ENCODE data around the gene PCDHA5.
"Not testable (repeated sequence)": the region's sequence is repeated elsewhere in the genome, so short reads cannot be mapped to it uniquely, and the experiment has no call there.

The PCDHA5 gene

DNA sequence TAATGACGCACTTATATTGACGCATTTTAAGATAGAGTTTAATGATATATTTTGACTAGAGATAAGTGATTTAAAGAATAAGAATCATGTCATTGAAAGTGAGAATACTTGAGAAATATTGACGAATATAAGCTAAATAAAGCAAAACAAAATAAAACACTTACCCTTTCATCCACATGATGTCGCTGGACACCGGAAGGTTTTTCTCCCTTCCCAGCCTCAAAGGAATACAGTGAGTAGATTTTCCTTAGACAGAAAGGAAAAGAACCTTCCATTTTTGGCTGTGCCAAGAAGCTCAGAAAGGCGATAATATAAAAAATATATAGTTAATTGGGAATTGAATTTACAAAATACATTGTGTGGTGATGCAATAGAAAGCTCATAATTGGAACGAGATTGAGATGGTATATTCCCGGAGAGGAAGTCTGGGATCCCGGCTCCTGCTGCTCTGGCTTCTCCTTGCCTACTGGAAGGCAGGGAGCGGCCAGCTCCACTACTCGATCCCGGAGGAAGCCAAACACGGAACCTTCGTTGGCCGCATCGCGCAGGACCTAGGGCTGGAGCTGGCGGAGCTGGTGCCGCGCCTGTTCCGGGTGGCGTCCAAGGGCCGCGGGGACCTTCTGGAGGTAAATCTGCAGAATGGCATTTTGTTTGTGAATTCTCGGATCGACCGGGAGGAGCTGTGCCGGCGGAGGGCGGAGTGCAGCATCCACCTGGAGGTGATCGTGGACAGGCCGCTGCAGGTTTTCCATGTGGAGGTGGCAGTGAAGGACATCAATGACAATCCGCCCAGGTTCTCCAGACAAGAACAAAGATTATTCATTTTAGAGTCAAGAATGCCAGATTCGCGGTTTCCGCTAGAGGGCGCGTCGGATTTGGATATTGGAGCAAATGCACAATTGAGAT lies at the start of gene PCDHA5:
TSS of gene PCDHA5 (plus strand) at position 239 of the 906 bp plus-strand sequence.
- DNase-seq (ENCODE audit: low read depth in 4 of 4, low spot score in 1 of 4): no peak

DNA sequence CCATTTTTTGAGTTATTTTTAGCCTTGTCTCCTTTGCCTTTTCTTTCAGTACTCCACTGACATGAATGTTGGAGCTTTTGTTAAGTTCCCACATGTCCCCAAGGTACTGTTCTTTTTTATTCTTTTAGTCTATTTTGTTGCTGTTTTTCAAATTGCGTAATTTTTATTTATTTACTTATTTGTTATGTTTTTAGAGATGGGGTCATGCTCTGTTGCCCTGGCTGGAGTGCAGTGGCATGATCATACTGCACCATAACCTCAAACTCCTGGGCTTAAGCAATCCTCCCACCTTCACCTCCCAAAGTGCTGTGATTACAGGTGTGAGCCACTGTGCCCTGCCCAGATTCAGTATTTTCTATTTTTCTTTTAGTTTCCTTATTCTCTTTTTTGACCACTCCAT lies 40.9 kb upstream of the PCDHA5 start:
- no peak for DNase-seq (ENCODE audit: low read depth in 4 of 4, low spot score in 1 of 4)

DNA sequence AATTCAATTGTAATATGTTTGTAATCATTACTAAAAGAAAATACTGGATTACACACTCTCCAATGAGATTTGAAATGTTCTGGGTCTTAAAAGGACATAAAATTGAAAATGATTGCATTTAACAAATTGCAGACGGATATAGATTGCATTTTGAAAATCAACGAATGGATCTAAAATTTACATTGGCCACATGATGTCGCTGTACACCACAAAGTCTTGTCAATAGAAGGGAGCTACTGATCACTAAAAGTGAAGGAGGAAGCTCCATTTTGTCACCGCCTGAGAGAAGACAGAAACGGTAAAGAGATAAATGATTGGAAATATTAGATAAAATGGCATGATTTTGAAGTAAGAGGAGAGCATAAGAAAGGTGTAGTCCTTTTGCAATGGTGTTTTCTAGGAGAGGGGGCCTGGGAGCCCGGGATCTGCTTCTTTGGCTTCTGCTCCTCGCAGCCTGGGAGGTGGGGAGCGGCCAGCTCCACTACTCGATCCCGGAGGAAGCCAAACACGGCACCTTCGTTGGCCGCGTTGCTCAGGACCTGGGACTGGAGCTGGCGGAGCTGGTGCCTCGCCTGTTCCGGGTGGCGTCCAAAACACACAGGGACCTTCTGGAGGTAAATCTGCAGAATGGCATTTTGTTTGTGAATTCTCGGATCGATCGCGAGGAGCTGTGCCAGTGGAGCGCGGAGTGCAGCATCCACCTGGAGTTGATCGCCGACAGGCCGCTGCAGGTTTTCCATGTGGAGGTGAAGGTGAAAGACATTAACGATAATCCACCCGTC lies 35.3 kb upstream of the PCDHA5 start, which contains the start of gene PCDHA1:
TSS of gene PCDHA1 (plus strand) at position 236 of the 782 bp plus-strand sequence.
- DNase-seq (ENCODE audit: low read depth in 4 of 4, low spot score in 1 of 4): no peak

DNA sequence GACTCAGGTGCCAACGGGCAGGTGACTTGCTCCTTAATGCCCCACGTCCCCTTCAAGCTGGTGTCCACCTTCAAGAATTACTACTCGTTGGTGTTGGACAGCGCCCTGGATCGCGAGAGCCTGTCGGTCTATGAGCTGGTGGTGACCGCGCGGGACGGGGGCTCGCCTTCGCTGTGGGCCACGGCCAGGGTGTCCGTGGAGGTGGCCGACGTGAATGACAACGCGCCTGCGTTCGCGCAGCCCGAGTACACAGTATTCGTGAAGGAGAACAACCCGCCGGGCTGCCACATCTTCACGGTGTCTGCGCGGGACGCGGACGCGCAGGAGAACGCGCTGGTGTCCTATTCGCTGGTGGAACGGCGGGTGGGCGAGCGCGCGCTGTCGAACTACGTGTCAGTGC lies 34.0 kb upstream of the PCDHA5 start:
- DNase-seq (ENCODE audit: low read depth in 4 of 4, low spot score in 1 of 4): not testable (repeated sequence)

DNA sequence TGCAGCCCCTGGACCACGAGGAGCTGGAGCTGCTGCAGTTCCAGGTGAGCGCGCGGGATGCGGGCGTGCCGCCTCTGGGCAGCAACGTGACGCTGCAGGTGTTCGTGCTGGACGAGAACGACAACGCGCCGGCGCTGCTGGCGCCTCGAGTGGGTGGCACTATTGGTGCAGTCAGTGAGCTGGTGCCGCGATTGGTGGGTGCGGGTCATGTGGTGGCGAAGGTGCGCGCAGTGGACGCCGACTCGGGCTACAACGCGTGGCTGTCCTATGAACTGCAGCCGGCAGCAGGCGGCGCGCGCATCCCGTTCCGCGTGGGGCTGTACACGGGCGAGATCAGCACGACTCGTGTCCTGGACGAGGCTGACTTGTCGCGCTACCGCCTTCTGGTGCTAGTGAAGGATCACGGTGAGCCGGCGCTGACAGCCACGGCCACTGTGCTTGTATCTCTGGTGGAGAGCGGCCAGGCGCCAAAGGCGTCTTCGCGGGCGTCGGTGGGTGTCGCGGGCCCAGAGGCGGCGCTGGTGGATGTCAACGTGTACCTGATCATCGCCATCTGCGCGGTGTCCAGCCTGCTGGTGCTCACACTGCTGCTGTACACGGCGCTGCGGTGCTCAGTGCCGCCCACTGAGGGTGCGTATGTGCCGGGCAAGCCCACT lies 33.4 kb upstream of the PCDHA5 start:
- DNase-seq (ENCODE audit: low read depth in 4 of 4, low spot score in 1 of 4): not testable (repeated sequence)

DNA sequence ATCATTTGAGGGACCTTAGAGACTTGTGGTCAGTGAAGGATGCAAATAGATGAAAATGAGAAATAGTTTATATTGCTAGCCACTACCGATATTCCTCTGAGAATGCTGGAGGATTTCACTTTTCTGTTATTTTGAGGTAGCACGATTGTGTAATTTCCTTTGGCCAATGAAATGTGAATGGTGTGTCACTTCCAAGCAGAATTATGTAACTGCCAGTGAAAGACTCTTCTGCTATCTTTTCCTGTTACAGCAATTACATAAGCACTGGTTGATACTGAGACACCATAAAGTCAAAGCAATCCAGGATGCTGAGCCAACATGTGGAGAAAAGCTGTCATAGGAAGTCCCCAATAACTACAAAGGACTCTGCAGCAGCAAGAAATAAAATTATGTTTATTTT lies 30.3 kb upstream of the PCDHA5 start:
- DNase-seq (ENCODE audit: low read depth in 4 of 4, low spot score in 1 of 4): no peak

DNA sequence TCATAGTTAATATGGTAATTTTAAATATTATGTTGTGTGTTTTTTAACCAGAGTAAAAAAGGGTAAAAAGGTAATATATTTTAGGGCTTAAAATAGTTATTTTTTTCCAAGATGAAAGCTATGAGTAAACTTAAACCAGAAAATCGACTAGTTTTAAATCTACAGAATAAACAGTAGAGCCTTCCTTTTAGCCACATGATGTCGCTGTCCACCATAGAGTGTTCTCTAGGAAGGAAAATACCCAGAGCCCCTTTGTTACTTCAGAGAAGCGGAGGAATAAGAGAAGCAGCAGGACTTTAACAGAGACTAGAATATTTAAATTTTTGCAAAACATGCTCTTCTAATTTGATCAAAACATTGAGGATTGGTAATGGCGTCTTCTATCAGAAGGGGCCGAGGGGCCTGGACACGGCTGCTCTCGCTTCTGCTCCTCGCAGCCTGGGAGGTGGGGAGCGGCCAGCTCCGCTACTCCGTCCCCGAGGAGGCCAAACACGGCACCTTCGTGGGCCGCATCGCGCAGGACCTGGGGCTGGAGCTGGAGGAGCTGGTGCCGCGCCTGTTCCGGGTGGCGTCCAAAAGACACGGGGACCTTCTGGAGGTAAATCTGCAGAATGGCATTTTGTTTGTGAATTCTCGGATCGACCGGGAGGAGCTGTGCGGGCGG lies 26.7 kb upstream of the PCDHA5 start, which contains the start of gene PCDHA2:
TSS of gene PCDHA2 (plus strand) at position 258 of the 664 bp plus-strand sequence.
- no peak for DNase-seq (ENCODE audit: low read depth in 4 of 4, low spot score in 1 of 4)

DNA sequence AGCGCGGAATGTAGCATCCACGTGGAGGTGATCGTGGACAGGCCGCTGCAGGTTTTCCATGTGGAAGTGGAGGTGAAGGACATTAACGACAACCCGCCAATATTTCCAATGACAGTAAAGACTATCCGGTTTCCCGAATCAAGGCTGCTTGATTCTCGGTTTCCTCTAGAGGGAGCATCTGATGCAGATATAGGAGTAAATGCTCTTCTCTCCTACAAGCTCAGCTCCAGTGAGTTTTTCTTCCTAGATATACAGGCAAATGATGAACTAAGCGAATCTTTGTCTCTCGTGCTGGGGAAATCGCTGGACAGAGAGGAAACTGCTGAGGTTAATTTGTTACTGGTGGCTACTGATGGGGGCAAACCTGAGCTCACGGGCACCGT lies 26.2 kb upstream of the PCDHA5 start:
- no peak for DNase-seq (ENCODE audit: low read depth in 4 of 4, low spot score in 1 of 4)

DNA sequence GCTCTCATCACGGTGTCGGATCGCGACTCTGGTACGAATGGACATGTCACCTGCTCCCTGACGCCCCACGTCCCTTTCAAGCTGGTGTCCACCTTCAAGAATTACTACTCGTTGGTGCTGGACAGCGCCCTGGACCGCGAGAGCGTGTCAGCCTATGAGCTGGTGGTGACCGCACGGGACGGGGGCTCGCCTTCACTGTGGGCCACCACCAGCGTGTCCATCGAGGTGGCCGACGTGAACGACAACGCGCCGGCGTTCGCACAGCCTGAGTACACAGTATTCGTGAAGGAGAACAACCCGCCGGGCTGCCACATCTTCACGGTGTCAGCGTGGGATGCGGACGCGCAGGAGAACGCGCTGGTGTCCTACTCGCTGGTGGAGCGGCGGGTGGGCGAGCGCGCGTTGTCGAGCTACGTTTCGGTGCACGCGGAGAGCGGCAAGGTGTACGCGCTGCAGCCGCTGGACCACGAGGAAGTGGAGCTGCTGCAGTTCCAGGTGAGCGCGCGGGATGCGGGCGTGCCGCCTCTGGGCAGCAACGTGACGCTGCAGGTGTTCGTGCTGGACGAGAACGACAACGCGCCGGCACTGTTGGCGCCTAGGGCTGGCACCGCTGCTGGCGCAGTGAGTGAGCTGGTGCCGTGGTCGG lies 25.2 kb upstream of the PCDHA5 start:
- DNase-seq (ENCODE audit: low read depth in 4 of 4, low spot score in 1 of 4): not testable (repeated sequence)

DNA sequence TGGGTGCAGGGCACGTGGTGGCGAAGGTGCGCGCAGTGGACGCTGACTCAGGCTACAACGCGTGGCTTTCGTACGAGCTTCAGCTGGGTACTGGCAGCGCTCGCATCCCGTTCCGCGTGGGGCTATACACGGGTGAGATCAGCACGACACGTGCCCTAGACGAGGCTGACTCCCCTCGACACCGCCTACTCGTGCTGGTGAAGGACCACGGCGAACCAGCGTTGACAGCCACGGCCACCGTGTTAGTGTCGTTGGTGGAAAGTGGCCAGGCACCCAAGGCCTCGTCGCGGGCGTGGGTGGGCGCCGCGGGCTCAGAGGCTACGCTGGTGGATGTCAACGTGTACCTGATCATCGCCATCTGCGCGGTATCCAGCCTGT lies 24.7 kb upstream of the PCDHA5 start:
- DNase-seq (ENCODE audit: low read depth in 4 of 4, low spot score in 1 of 4): no peak

DNA sequence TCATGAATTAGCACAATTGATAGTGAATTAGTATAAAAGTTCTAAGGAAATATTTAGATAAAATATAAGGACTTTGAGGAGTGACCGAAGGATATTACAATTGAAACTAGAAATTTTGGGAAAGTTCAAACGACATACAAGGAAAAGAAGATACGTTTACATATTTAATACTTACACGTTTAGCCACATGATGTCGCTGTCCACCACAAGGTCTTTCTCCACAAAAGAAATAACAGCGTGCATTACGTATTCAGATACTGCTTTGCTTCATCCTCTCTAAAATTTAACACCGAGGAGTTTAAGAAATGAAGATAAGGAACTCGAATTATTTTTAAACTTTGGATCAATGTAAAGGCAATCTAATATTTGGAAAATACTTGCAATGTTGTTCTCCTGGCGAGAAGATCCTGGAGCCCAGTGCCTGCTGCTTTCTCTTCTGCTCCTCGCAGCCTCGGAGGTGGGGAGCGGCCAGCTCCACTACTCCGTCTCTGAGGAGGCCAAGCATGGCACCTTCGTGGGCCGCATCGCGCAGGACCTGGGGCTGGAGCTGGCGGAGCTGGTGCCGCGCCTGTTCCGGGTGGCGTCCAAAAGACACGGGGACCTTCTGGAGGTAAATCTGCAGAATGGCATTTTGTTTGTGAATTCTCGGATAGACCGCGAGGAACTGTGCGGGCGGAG lies 20.5 kb upstream of the PCDHA5 start, which contains the start of gene PCDHA3:
TSS of gene PCDHA3 (plus strand) at position 242 of the 678 bp plus-strand sequence.
- DNase-seq (ENCODE audit: low read depth in 4 of 4, low spot score in 1 of 4): no peak

DNA sequence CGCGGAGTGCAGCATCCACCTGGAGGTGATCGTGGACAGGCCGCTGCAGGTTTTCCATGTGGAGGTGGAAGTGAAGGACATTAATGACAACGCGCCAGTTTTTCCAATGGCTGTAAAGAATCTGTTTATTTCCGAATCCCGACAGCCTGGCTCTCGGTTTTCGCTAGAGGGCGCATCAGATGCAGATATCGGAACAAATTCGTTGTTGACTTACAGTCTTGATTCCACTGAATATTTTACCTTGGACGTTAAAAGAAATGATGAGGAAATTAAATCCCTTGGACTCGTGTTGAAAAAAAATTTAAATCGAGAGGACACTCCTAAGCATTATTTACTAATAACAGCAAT lies 19.9 kb upstream of the PCDHA5 start:
- no peak for DNase-seq (ENCODE audit: low read depth in 4 of 4, low spot score in 1 of 4)

DNA sequence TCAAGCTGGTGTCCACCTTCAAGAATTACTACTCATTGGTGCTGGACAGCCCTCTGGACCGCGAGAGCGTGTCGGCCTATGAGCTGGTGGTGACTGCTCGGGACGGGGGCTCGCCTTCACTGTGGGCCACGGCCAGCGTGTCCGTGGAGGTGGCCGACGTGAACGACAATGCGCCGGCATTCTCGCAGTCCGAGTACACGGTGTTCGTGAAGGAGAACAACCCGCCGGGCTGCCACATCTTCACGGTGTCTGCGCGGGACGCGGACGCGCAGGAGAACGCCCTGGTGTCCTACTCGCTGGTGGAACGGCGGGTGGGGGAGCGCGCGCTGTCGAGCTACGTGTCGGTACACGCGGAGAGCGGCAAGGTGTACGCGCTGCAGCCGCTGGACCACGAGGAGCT lies 19.0 kb upstream of the PCDHA5 start:
- not testable (repeated sequence) for DNase-seq (ENCODE audit: low read depth in 4 of 4, low spot score in 1 of 4)

DNA sequence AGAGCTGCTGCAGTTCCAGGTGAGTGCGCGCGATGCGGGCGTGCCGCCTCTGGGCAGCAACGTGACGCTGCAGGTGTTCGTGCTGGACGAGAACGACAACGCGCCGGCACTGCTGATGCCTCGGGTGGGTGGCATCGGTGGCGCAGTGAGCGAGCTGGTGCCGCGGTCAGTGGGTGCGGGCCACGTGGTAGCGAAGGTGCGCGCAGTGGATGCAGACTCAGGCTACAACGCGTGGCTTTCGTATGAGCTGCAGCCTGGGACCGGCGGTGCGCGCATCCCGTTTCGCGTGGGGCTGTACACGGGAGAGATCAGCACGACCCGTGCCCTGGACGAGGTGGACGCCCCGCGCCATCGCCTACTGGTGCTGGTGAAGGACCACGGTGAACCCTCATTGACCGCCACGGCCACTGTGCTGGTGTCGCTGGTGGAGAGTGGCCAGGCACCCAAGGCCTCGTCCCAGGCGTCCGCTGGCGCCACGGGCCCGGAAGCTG lies 18.6 kb upstream of the PCDHA5 start:
- no peak for DNase-seq (ENCODE audit: low read depth in 4 of 4, low spot score in 1 of 4)

DNA sequence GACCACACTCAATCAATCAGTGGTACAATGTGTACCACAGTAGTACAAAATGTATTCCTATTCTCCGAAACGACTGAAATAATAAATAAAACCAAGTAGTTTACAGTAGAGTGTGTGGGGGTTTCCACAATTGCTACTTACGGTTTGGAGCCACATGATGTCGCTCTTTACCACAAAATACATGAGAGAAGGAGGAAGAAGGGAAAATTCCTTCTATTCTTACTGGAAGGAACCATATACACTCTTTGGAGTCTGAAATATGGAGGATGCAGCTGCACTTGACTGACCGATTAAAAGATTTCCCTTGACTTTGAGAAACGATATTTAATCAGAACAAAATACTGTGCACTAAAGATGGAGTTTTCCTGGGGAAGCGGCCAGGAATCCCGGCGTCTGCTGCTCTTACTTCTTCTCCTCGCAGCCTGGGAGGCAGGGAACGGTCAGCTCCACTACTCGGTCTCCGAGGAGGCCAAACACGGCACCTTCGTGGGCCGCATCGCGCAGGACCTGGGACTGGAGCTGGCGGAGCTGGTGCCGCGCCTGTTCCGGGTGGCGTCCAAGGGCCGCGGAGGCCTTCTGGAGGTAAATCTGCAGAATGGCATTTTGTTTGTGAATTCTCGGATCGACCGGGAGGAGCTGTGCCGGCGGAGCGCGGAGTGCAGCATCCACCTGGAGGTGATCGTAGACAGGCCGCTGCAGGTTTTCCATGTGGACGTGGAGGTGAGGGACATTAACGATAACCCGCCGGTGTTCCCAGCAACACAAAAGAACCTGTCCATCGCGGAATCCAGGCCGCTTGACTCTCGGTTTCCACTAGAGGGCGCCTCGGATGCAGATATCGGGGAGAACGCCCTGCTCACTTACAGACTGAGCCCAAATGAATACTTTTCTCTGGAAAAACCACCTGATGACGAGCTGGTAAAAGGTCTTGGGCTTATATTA lies 14.3 kb upstream of the PCDHA5 start, which contains the start of gene PCDHA4:
TSS of gene PCDHA4 (plus strand) at position 235 of the 942 bp plus-strand sequence.
- no peak for DNase-seq (ENCODE audit: low read depth in 4 of 4, low spot score in 1 of 4)

DNA sequence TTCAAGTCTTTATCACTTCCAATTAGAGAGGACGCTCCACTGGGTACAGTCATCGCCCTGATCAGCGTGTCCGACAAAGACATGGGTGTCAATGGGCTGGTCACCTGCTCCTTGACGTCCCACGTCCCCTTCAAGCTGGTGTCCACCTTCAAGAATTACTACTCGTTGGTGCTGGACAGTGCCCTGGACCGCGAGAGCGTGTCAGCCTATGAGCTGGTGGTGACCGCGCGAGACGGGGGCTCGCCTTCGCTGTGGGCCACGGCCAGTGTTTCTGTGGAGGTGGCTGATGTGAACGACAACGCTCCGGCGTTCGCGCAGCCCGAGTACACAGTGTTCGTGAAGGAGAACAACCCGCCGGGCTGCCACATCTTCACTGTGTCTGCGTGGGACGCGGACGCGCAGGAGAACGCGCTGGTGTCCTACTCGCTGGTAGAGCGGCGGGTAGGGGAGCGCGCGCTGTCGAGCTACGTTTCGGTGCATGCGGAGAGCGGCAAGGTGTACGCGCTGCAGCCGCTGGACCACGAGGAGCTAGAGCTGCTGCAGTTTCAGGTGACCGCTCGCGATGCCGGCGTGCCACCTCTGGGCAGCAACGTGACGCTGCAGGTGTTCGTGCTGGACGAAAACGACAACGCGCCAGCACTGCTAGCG lies 13.0 kb upstream of the PCDHA5 start:
- not testable (repeated sequence) for DNase-seq (ENCODE audit: low read depth in 4 of 4, low spot score in 1 of 4)

DNA sequence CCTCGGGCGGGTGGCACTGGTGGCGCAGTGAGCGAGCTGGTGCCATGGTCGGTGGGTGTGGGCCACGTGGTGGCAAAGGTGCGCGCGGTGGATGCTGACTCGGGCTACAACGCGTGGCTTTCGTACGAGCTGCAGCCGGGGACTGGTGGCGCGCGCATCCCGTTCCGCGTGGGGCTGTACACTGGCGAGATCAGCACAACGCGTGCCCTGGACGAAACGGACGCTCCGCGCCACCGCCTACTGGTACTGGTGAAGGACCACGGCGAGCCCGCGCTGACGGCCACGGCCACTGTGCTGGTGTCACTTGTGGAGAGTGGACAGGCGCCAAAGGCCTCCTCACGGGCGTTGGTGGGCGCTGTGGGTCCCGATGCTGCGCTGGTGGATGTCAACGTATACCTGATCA lies 12.5 kb upstream of the PCDHA5 start:
- no peak for DNase-seq (ENCODE audit: low read depth in 4 of 4, low spot score in 1 of 4)

DNA sequence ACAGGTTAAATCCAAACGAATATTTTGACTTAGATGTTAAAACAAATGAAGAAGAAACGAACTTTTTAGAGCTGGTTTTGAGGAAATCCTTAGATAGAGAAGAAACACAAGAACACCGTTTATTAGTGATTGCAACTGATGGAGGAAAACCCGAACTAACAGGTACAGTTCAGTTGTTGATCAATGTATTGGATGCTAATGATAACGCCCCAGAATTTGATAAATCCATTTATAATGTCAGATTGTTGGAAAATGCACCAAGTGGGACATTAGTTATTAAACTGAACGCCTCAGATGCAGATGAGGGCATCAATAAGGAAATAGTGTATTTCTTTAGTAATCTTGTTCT lies 842 bp downstream of the PCDHA5 start:
- no peak for DNase-seq (ENCODE audit: low read depth in 4 of 4, low spot score in 1 of 4)

All from stimulated activated CD4-positive, alpha-beta T cell treated with anti-CD3 and anti-CD28 coated beads, Interleukin-1b, Interleukin-23, amount 100 ng/mL, for 24 hours (primary cell).